GM21737 (cell line): ENCODE measurements around the gene ZNF354C.

ENCODE experiments used
- ATAC-seq: cut with Tn5 transposase; IDR thresholded peaks from one replicate; pipeline ENCODE4 v1.9.1; 2021; ENCODE audit warnings: mild to moderate bottlenecking, moderate library complexity; ENCODE audit not compliant: unreplicated experiment

The ZNF354C gene

GRCh38 chr5:179113945-179114641 lies 53.9 kb downstream of the ZNF354C start:
- no peak for ATAC-seq

- ATAC-seq, result no peak
Observed at GRCh38 chr5:179114756-179115155, 54.6 kb downstream of the ZNF354C start.

GRCh38 chr5:179115307-179115706 lies 55.1 kb downstream of the ZNF354C start:
- no peak for ATAC-seq

- ATAC-seq, result no peak
Observed at GRCh38 chr5:179115845-179116524, 55.8 kb downstream of the ZNF354C start.

GRCh38 chr5:179118338-179118737 lies 58.2 kb downstream of the ZNF354C start:
- ATAC-seq, result no peak

- no peak for ATAC-seq
Observed at GRCh38 chr5:179118756-179119414, 58.7 kb downstream of the ZNF354C start.

- ATAC-seq, result no peak
Observed at GRCh38 chr5:179119415-179120170, 59.4 kb downstream of the ZNF354C start.

- no peak for ATAC-seq
Observed at GRCh38 chr5:179120421-179120861, 60.3 kb downstream of the ZNF354C start.

GRCh38 chr5:179120951-179121666 lies 60.9 kb downstream of the ZNF354C start:
- no peak for ATAC-seq

- no peak for ATAC-seq
Observed at GRCh38 chr5:179121667-179122111, 61.5 kb downstream of the ZNF354C start.

GRCh38 chr5:179122411-179123108 lies 62.4 kb downstream of the ZNF354C start:
- ATAC-seq, result no peak

- ATAC-seq, result no peak
Observed at GRCh38 chr5:179123109-179123426, 62.9 kb downstream of the ZNF354C start.

- no peak for ATAC-seq
Observed at GRCh38 chr5:179123491-179124272, 63.5 kb downstream of the ZNF354C start.

GRCh38 chr5:179124273-179124852 lies 64.2 kb downstream of the ZNF354C start:
- no peak for ATAC-seq

- no peak for ATAC-seq
Observed at GRCh38 chr5:179124853-179125788, 64.9 kb downstream of the ZNF354C start.

GRCh38 chr5:179125789-179126505 lies 65.8 kb downstream of the ZNF354C start:
- ATAC-seq, result no peak

GRCh38 chr5:179126506-179126991 lies 66.4 kb downstream of the ZNF354C start:
- ATAC-seq, result no peak
